Stimulated activated CD4-positive, alpha-beta T cell treated with anti-CD3 and anti-CD28 coated beads, Interleukin-1b, Interleukin-23, amount 100 ng/mL, for 1 hour (primary cell): ENCODE results near the gene MOGAT2.

Experiments used
- DNase-seq, 2 donors: peaks; one replicate each; pipeline ENCODE4 v3.0.0-alpha.2; 2020; ENCODE audit warnings: low read depth in 2 of 2

MOGAT2 gene

GRCh38 chr11:75759832-75760231 lies 42.2 kb downstream of the MOGAT2 start:
- no peak for DNase-seq

- DNase-seq = no peak
Measured at GRCh38 chr11:75760243-75760642, 42.6 kb downstream of the MOGAT2 start.

- DNase-seq = no peak
Measured at GRCh38 chr11:75760710-75761493, 43.3 kb downstream of the MOGAT2 start.

DNA sequence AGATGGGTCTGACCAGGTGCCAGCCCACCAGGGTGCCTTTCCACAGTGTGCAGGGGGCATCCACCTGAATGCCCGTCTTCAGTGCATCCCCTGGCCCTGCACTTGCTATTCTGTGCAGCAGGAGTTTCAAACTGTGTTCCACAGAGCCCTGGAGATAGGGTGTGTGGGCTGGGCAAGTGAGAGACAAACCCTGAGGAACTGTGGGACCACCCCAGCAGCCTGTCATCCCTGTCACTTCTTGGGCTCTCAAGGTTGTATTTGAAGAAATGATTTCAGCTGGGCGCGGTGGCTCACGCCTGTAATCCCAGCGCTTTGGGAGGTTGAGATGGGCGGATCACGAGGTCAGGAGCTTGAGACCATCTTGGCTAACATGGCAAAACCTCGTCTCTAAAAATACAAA lies 44.5 kb downstream of the MOGAT2 start:
- no peak for DNase-seq

- no peak for DNase-seq
Measured at GRCh38 chr11:75762885-75763284, 45.2 kb downstream of the MOGAT2 start.

DNA sequence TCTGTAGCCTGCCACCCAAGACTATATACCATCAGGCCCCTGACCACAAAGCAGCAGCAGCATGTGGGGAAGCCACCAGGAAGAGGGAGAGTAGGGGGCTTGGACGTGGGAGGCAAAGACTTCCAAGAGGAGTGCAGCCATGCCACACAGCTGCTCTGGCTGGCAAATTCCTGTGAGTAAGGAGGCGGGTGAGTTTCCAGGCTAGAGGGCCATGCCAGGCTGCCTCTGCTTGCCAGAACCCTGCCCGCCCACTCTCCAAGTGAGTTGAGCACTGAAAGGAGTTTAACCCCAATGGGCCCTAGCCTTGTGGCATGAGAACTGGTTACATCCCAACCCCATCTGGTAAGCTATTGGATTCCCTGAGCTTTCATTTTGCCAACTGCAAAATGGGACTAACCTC lies 46.2 kb downstream of the MOGAT2 start:
- no peak for DNase-seq

DNA sequence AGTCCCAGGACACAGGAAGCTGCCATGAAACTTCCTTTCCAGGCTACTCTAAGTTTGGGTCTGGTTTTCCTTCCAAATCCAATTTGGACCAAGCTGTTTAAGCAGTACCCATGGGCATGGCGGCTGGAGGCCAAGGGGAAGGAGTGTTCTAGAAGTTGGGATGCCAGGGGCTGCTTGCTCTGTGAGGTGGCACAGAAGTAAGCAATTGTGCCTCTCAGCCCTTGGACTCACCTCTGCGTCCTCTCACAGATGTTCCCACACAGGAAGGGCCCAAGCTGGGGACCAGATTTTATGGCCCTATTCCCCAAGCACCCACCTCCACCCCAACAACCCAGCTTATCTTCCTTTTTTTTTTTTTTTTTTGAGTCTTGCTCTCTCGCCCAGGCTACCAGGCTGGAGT lies 47.5 kb downstream of the MOGAT2 start:
- no peak for DNase-seq

DNA sequence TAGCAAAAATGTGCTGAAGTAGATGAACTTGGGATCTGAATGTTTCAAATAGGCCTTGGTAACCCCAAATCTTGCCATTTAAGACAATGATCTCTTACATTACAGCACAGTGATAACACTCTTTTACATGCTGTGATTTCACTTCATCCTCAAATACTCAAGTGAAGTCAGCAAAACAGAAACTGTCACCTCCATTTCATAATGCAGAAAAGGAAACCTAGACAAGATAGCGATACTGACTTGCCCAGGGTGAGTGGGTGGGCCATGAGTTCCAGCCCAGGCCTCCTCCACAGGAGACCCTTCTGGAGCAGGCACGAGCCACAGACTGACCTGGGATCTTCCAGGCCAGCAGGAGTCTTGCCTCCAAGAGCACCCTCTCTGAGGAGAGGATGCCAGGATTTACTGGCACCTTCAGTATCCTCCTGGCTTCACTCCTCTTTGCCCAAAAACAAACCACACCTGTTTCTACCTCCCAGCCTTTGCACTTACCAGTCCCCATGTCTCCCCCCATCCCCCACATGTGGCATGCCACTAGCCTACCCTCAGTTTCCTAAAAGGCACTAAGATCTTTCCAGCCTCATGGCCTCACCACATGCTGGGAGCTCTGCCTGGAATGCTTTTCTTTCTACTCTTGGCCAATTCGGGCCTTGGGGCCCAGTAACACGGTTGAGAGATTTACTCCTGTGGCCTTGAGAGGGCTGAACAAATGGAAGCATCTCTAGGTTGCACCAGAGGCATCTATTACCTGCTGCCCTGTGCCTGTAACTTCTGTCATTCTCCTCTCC lies 49.0 kb downstream of the MOGAT2 start:
- DNase-seq = no peak

DNA sequence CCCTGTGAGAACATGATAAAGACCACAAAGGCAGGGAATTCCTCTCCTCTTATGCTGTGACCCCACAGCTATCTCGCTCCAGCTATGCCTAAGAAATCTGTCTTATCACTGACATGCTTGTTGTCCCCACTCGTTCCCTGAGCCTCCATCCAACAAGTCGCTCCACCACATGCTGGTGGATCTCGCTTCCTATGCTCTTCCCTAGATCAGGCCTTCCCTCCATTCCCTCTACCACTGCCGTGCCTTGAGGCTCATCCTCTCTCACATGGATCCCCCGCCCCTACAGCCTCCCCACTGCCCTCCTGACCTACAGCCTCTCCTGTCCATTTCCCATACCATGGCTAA lies 49.6 kb downstream of the MOGAT2 start:
- no peak for DNase-seq

DNA sequence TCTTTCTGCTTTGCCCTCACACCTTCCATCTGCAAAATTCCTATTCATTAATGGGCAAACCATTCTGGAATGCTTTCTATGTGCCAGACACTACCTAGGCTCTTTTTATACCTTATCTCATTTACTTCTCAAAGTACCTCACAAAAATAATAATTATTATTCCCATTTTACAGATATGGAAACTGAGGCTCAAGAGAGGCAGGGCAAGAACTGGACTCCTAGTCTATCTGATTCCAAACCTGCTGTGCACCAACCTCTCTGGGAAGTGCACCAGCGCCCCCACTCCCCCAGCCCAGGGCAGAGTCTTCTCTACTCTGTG lies 50.1 kb downstream of the MOGAT2 start:
- no peak for DNase-seq

DNA sequence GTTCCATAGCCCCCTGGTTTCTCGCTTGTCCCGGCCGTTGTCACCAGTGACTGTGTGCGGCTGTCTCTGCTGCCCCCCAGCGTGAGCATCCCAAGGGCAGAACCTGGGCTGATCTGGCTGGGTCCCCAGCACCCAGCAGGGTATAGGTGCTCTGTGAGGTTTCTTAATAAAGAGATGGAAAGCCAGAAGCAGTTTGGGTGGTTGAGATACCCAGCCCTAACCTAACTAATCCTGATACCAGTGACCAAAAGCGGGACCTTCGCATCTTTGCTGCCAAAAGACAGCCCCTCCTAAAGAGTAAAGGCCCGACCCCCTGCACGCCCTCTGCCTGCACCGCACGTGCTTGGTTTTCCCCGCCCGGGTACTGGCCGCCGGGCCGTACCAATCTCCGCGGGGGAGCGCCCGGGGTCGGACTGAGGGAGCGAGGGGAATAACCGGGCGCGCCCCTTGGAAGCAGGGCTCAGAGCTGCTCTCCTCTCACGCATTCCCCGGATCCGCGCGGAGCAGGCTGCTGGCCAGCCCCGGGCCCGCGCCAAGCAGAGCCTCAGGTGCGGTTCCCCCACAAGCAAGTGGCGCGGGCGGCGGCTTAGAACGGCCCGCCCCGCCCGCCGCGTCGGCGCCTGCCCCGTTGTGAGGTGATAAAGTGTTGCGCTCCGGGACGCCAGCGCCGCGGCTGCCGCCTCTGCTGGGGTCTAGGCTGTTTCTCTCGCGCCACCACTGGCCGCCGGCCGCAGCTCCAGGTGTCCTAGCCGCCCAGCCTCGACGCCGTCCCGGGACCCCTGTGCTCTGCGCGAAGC lies 50.7 kb downstream of the MOGAT2 start, which contains the start of gene DGAT2:
Gene DGAT2 (plus strand): TSS at position 667 of the 797 bp plus-strand sequence. CDS start 214 bp downstream, outside the sequence.
- peak; percentile 7 to 56 for DNase-seq

- no peak for DNase-seq
Measured at GRCh38 chr11:75768909-75769771, 51.5 kb downstream of the MOGAT2 start.

DNA sequence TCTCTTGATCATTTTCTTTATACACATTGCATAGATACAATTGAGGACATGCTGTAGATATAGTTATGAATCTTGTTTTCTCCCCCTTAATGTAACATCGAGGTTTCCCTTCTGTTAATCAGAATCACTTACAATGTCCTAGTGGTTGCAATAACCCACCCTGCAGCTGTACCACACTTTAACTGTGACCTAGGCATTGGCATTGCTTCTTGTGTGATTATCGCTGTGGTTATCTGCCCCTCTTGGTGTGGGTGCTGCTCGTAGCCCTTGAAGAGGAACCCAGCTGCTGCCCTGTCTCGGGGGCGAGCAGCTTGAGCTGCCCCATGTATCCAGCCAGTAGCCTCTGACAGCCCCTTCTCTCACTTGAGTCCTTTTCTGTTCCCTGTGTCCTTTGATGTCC lies 52.5 kb downstream of the MOGAT2 start:
- no peak for DNase-seq

DNA sequence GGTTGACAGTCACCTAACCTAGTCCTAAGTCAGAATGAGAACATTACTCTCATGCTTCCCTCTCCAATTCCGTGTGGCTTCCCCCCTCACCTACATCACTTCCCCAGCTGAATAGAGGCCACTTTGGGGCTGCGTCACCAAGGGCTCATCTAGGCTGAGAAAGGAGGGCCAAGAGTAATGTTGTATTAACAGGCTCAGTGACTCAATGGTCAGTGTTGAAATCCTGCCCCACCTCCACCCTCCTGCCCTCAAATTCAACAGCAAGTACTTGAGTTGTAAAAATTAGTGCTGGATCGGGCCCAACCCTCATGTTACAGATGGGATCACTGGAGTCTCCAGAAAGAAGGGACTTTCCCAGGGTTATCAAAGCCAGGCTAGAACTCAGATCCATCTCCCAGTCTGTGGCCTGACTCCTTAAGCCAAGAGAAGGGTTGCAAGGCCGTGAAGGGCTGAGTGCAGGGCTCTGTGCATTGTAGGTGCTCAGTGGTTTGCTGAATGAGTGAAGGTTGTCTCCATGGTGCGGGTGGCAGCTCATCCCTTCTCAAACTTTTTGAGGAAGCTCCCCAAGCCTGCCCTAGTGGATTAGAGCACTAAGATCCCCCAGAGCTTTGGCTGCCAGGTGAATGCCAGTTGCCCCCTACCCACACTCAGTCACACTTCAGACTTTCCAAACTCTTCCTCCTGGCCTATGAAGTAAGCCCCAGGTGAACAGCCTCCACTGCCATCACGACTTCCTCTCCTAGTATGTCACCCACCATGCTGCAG lies 54.2 kb downstream of the MOGAT2 start:
- no peak for DNase-seq

GRCh38 chr11:75773595-75774353 lies 56.1 kb downstream of the MOGAT2 start:
- no peak for DNase-seq

DNA sequence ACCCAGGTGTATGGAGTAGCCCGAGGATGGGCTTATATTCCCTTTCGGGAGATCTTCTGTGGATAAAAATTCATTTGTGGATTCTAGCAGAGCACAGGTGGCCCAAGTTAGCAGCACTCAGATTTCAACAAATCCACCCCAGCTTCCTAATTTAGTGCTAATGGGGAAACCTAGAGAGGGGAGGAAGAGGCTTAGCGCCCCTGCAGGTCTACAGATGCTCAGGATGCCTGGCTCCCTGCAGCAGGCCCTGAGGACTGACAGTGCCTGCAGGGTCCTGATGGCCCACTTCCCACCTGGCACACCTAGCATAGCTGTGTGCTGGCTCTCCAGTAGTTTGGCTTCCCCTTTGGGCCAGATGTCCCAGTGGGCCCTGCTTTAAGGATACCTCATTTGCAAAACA lies 57.4 kb downstream of the MOGAT2 start:
- DNase-seq = no peak

DNA sequence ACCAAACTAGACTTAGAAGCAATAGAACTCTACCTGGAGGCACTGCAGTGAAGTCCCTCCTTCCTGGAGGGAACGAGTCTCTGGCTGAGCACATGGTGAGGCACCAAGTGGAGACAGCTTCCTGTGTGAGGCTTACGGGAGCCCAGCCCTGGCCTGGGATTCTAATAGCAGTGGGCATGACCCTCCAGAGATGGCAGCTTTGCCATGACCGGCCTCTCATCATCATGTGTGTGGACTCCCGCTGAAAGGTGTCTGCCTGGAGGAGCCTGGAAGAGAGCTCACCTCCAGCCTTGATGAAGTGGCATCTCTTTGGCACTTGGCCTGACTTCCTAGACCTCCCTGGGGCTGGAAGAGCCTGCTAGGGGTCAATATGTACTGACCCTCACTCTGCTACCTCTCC lies 58.9 kb downstream of the MOGAT2 start:
- DNase-seq = no peak

GRCh38 chr11:75777461-75778110 lies 59.9 kb downstream of the MOGAT2 start:
- DNase-seq = no peak

GRCh38 chr11:75778962-75779361 lies 61.3 kb downstream of the MOGAT2 start:
- no peak for DNase-seq

GRCh38 chr11:75779960-75780359 lies 62.3 kb downstream of the MOGAT2 start:
- DNase-seq = no peak
